OCI-LY7 (cell line): ENCODE results near the gene WDR3. TPM values are rescaled to one million over a fixed set of nuclear protein-coding genes. Genes with fewer than 3 reads are reported as not detected.

Experiments used
- BruUV-seq: library from RNA; stranded (reverse); fragments of 400-500 nt; replicated peaks from 2 replicates; lab custom pipeline; 2021; lab: Mats Ljungman, UMichigan
- CTCF ChIA-PET: fragments of 300-600 bp; sonication (Branson Sonifier 250); formaldehyde crosslinking; loops from one replicate; lab custom pipeline; 2022; ENCODE audit warnings: antibody characterized with exemption; ENCODE audit not compliant: unreplicated experiment; lab: Charles Lee
- POLR2A ChIA-PET: fragments of 300-600 bp; sonication (Branson Sonifier 250); formaldehyde crosslinking; loops from one replicate; lab custom pipeline; 2022; ENCODE audit warnings: antibody characterized with exemption; lab: Charles Lee
- DNase-seq: peaks from one replicate; pipeline ENCODE4 v3.0.0-alpha.2; 2015; ENCODE audit warnings: low spot score
- H2AFZ ChIP-seq: fragments of 200-600 bp; sonication (generic), shearing (Covaris generic); 2 replicates; pipeline ENCODE4 v1.6.1; 2014; ENCODE audit warnings: mild to moderate bottlenecking, antibody characterized with exemption, low read length, moderate library complexity
- H3K27ac ChIP-seq: fragments of 200-600 bp; sonication (generic); 2 replicates; pipeline ENCODE4 v1.5.1; 2014; ENCODE audit warnings: mixed run types, low read depth, mild to moderate bottlenecking, moderate library complexity, low read length, inconsistent platforms; ENCODE audit not compliant: poor library complexity, severe bottlenecking
- H3K36me3 ChIP-seq: fragments of 200-600 bp; sonication (generic); 2 replicates; pipeline ENCODE4 v1.6.1; 2014; ENCODE audit warnings: mild to moderate bottlenecking, antibody characterized with exemption, low read length, moderate library complexity, mixed read lengths; ENCODE audit not compliant: insufficient read depth
- H3K4me1 ChIP-seq: fragments of 200-600 bp; sonication (generic); 2 replicates; pipeline ENCODE4 v1.5.1; 2014; ENCODE audit warnings: mild to moderate bottlenecking, low read length; ENCODE audit not compliant: insufficient read depth, poor library complexity, severe bottlenecking
- H3K4me2 ChIP-seq: fragments of 200-600 bp; sonication (generic); 2 replicates; pipeline ENCODE4 v1.6.1; 2014; ENCODE audit warnings: mild to moderate bottlenecking, low read length
- H3K4me3 ChIP-seq: fragments of 200-600 bp; sonication (generic); 2 replicates; pipeline ENCODE4 v1.5.1; 2014; ENCODE audit warnings: mild to moderate bottlenecking, low read depth, low read length; ENCODE audit not compliant: poor library complexity, severe bottlenecking
- H3K79me2 ChIP-seq: fragments of 200-600 bp; sonication (generic); 2 replicates; pipeline ENCODE4 v1.6.1; 2016; ENCODE audit warnings: low read depth, mild to moderate bottlenecking, low read length, moderate library complexity, mixed read lengths; ENCODE audit not compliant: insufficient read depth
- H3K9me2 ChIP-seq: fragments of 200-600 bp; sonication (generic); 2 replicates; pipeline ENCODE4 v1.6.1; 2016; ENCODE audit warnings: mild to moderate bottlenecking, low read length, mixed read lengths; ENCODE audit not compliant: insufficient read depth
- H3K9me3 ChIP-seq: fragments of 200-600 bp; sonication (generic); 2 replicates; pipeline ENCODE4 v1.6.1; 2014; ENCODE audit warnings: mild to moderate bottlenecking, mixed run types, low read length, mixed read lengths
- H4K20me1 ChIP-seq: fragments of 200-600 bp; sonication (generic); 2 replicates; pipeline ENCODE4 v1.6.1; 2014; ENCODE audit warnings: mild to moderate bottlenecking, antibody characterized with exemption, low read length, moderate library complexity, mixed read lengths; ENCODE audit not compliant: insufficient read depth
- EZH2phosphoT487 ChIP-seq: fragments of 200-600 bp; sonication (generic); IDR thresholded peaks from 2 replicates; pipeline ENCODE4 v1.6.1; 2018; ENCODE audit warnings: low read depth, borderline replicate concordance, mild to moderate bottlenecking, mixed run types, antibody characterized with exemption, low read length, moderate library complexity, mixed read lengths
- intact Hi-C: fragments of 100-400 bp; cut with micrococcal nuclease; formaldehyde crosslinking; loops from one replicate; pipeline ENCODE4 v1.10.0; 2022; ENCODE audit not compliant: unreplicated experiment
- total RNA-seq, 2 experiments: library from RNA; depleted of rRNA in 1 of 2; stranded (reverse); fragments of >200 nt in 1 of 2; shearing (Covaris generic) in 1 of 2; gene quantifications; 2 replicates each; pipeline ENCODE4 v1.2.3, GENCODE V29; 2014 to 2022
- TF ChIP-seq, protein P1 (sequence below): fragments of 200-600 bp; sonication (generic); conservative IDR thresholded peaks from 2 replicates; pipeline ENCODE4 v1.5.1; 2014; ENCODE audit warnings: mild to moderate bottlenecking, antibody characterized with exemption, low read length, moderate library complexity, mixed read lengths

WDR3 gene
- total RNA-seq, 2 experiments from 2014 or later = 23.1 to 31.4 TPM

DNA sequence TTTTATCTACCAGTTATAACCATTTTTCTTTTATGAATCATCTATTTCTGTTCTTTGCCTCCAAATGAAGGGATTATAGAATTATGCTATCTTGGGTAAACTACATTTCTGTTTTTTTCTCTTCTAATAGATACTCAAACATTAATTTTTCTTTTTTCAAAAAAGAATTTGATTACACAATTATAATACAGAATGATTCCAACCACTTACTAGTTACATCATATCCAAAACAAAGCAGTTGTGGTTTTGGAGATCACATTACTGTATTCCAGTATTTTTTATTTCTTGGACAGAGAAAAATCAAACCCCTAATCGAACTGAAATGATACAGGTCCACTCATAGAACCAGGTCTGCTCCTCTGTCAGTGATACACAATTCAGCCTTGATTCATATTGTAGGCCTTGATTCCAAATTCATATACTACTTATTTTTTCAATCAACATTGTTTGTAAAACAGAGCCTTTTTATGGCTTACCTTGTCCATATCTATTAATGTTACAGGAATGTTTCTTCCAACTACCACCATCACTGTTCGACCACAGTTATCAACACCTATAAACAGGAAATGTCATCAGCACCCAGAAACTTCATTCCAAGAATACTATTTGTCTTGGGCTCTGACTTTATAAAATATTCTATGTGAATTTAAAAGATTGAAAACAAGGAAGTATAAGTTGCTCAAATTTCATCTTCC is 43.3 kb upstream of the WDR3 start:
- H3K9me3 ChIP-seq = no peaks in the 10 kb centered on the region
- no peak for DNase-seq
- no peaks in the 10 kb centered on the region for H3K9me2 ChIP-seq
- H3K4me1 ChIP-seq = no peaks in the 10 kb centered on the region
- no TSS peak for BruUV-seq
- ChIA-PET CTCF (no interaction called here), POLR2A (interaction anchor here (0.6 kb wide), 1 partner anchor 1744 kb away, joined by 4 read pairs; no protein-coding TSS in a partner anchor)
- intact Hi-C loops = no loop called here
- no peaks in the 10 kb centered on the region for H4K20me1 ChIP-seq
- no peak overlapping the region for H3K4me2 ChIP-seq
- H3K4me3 ChIP-seq = no peak overlapping the region
- TF ChIP-seq, protein P1, sequence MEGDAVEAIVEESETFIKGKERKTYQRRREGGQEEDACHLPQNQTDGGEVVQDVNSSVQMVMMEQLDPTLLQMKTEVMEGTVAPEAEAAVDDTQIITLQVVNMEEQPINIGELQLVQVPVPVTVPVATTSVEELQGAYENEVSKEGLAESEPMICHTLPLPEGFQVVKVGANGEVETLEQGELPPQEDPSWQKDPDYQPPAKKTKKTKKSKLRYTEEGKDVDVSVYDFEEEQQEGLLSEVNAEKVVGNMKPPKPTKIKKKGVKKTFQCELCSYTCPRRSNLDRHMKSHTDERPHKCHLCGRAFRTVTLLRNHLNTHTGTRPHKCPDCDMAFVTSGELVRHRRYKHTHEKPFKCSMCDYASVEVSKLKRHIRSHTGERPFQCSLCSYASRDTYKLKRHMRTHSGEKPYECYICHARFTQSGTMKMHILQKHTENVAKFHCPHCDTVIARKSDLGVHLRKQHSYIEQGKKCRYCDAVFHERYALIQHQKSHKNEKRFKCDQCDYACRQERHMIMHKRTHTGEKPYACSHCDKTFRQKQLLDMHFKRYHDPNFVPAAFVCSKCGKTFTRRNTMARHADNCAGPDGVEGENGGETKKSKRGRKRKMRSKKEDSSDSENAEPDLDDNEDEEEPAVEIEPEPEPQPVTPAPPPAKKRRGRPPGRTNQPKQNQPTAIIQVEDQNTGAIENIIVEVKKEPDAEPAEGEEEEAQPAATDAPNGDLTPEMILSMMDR = no peak
- TF ChIP-seq EZH2phosphoT487 = no peak
- H3K36me3 ChIP-seq = peaks cover 3% of the 10 kb centered on the region; the same call in 1 of the 2 replicates
- no peaks in the 10 kb centered on the region for H3K79me2 ChIP-seq
- H3K27ac ChIP-seq = no peak overlapping the region
- H2AFZ ChIP-seq = no peak overlapping the region

DNA sequence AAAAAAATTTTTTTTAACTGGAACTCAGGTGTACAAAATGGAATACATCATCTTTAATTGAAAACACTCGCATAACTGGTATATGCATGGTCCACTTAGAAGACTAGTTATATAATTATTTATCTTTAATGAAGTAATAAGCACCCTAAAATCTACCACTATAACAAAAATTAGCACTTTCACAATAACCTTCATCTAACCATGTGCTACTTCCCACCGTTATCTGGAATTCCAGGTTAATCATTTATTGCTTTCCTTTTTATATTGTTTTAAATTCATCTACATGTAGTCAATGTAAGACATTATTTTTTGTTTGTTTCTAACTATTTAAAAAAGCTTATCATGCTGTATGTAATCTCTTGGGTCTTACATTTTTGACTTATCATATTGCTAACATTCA is 39.1 kb upstream of the WDR3 start:
- H3K4me2 ChIP-seq = no peak overlapping the region
- CTCF ChIA-PET = no interaction called here
- TF ChIP-seq, protein P1 = no peak
- TF ChIP-seq EZH2phosphoT487 = no peak
- intact Hi-C loops = no loop called here
- H4K20me1 ChIP-seq = no peaks in the 10 kb centered on the region
- POLR2A ChIA-PET = no interaction called here
- no peaks in the 10 kb centered on the region for H3K4me1 ChIP-seq
- no peak overlapping the region for H3K27ac ChIP-seq
- H3K36me3 ChIP-seq = peaks cover 3% of the 10 kb centered on the region; the same call in 1 of the 2 replicates
- no peak overlapping the region for H2AFZ ChIP-seq
- no peaks in the 10 kb centered on the region for H3K9me2 ChIP-seq
- no TSS peak for BruUV-seq
- H3K4me3 ChIP-seq = no peak overlapping the region
- no peaks in the 10 kb centered on the region for H3K79me2 ChIP-seq
- DNase-seq = no peak
- H3K9me3 ChIP-seq = no peaks in the 10 kb centered on the region

- Histone ChIP-seq H3K9me3 (no peaks in the 10 kb centered on the region), H3K4me3 (no peak overlapping the region), H3K4me2 (no peak overlapping the region), H3K4me1 (no peaks in the 10 kb centered on the region), H3K36me3 (peaks cover 23% of the 10 kb centered on the region; the same call in 1 of the 2 replicates), H3K9me2 (no peaks in the 10 kb centered on the region), H3K79me2 (no peaks in the 10 kb centered on the region), H4K20me1 (no peaks in the 10 kb centered on the region), H3K27ac (no peak overlapping the region), H2AFZ (no peak overlapping the region)
- ChIA-PET CTCF (no interaction called here), POLR2A (interaction anchor here (0.7 to 1.3 kb wide), 3 partner anchors 10 to 33 kb away, joined by 3 to 4 read pairs (median 3); no protein-coding TSS in a partner anchor)
- TF ChIP-seq EZH2phosphoT487 = no peak
- TF ChIP-seq, protein P1 = no peak
- BruUV-seq = no TSS peak
- intact Hi-C loops = no loop called here
- DNase-seq = no peak
Measured at GRCh38 chr1:117892512-117892911, 37.0 kb upstream of the WDR3 start.
